ENCODE results near the gene IZUMO4.

- TF ChIP-seq, protein P1, sequence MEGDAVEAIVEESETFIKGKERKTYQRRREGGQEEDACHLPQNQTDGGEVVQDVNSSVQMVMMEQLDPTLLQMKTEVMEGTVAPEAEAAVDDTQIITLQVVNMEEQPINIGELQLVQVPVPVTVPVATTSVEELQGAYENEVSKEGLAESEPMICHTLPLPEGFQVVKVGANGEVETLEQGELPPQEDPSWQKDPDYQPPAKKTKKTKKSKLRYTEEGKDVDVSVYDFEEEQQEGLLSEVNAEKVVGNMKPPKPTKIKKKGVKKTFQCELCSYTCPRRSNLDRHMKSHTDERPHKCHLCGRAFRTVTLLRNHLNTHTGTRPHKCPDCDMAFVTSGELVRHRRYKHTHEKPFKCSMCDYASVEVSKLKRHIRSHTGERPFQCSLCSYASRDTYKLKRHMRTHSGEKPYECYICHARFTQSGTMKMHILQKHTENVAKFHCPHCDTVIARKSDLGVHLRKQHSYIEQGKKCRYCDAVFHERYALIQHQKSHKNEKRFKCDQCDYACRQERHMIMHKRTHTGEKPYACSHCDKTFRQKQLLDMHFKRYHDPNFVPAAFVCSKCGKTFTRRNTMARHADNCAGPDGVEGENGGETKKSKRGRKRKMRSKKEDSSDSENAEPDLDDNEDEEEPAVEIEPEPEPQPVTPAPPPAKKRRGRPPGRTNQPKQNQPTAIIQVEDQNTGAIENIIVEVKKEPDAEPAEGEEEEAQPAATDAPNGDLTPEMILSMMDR (IDR thresholded peaks at IDR 0.05), result no peak
- TF ChIP-seq POLR2A (IDR thresholded peaks at IDR 0.05), result no peak
Observed at GRCh38 chr19:2079076-2079864, 17.4 kb upstream of the IZUMO4 start.
